ENCODE data around the gene TBC1D16.
A peak's percentile ranks its signal among the peaks of the same experiment; 100 is the strongest.

Gene TBC1D16

DNA sequence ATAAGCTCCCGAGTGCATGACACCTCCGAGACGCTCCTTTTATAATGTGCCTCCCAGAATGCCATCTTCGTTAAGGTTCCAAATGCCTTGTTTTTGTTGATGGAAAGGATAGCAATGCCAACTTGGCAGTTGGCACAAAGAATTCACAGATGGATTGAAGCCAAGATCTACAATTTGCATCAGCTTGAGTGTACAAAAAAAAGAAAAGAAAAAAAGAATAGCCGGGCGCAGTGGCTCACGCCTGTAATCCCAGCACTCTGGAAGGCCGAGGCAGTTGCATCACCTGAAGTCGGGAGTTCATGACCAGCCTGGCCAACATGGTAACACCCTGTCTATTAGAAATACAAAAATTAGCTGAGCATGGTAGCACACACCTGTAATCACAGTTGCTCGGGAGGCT, 7.6 kb downstream of the TBC1D16 start:
- FAIRE-seq (no peak), DNase-seq (ENCODE audit: extremely low spot score, insufficient read length, low read depth) (no peak)

DNA sequence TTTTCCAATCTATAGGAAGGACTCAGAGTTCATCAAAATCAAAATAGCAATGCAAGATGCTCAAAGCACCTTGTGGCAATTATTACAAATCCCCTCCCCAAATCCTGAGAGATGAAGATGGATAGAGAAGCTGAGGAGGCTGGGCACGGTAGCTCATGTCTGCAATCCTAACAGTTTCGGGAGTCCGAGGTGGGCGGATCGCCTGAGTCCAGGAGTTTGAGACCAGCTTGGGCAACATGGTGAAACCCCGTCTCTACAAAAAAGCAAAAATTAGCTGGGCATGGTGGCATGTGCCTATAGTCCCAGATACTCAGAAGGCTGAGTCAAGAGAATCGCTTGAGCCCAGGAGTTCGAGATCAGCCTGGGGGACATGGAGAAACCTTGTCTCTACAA, 8.6 kb downstream of the TBC1D16 start:
- no peak for FAIRE-seq
- DNase-seq (ENCODE audit: extremely low spot score, insufficient read length, low read depth), result no peak

DNA sequence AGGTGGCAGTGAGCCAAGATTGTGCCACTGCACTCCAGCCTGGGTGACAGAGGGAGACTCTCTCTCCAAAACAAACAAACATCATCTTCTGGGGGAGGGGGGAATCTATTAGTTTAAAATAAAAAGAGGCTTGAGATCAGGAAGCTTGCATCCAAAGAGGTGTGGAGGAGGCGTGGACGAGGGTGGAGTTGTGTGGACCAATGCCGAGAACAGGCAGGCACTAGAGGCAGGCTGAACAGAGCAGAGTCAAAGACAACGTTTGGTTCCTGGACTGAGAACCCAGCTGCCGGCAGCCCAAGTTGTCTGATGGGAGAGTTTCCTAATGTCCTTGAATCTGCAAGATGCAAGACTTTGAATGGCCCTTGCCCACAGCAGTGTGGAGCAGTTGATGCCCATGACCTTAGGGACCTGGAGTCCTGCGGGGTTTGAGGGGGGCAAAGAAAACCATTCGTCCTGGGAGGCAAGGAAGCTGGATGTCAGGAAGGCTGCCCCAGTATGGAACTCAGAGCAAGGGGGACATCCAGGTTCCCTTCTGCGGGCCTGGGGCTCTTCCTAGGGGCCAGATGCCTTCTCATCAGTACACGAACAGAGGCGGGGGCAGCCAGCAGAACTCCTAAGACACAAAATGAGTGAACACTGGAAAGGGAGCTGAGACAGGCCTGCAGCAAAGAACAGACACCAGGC, 9.2 kb downstream of the TBC1D16 start:
- FAIRE-seq (no peak), DNase-seq (ENCODE audit: extremely low spot score, insufficient read length, low read depth) (no peak)

DNA sequence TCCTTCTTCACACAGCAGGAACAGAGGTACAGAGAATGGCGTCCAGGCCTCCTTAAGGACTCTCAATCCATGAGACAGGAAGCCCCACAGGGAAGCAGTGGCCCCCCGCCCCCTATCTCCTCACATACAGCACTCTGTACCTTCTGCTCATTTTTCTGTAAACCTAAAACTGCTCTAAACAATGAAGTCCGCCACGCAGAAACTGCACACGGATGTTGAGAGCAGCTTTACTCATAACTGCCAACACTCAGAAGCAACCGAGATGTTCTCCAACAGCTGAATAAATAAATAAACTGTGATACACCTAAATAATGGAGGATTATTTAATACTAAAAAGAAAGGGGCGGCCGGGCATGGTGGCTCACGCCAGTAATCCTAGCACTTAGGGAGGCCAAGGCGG, 9.9 kb downstream of the TBC1D16 start:
- no peak for FAIRE-seq

DNA sequence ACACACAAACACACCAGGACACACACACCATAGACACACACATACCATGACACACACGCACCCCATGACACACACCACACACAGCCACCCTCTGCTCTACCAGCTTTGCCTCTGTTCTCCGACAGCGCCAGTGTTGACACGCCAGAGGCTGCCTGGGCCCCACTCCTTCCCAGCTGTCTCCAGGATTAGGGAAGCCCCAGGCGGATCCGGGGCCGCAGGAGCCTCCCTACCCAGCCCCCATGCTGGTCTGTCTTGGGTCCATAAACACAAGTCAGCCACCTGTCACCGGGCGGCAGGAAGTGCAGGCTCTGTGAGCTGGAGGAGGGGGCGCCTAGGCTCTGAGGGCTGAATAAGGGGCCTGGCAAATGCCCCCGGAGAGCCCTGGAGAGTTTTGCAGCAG, 10.5 kb downstream of the TBC1D16 start:
- no peak for DNase-seq (ENCODE audit: extremely low spot score, insufficient read length, low read depth)
- no peak for FAIRE-seq

More for the DNA sequence above, 9.9 kb downstream of the TBC1D16 start:
- no peak for DNase-seq (ENCODE audit: extremely low spot score, insufficient read length, low read depth)

DNA sequence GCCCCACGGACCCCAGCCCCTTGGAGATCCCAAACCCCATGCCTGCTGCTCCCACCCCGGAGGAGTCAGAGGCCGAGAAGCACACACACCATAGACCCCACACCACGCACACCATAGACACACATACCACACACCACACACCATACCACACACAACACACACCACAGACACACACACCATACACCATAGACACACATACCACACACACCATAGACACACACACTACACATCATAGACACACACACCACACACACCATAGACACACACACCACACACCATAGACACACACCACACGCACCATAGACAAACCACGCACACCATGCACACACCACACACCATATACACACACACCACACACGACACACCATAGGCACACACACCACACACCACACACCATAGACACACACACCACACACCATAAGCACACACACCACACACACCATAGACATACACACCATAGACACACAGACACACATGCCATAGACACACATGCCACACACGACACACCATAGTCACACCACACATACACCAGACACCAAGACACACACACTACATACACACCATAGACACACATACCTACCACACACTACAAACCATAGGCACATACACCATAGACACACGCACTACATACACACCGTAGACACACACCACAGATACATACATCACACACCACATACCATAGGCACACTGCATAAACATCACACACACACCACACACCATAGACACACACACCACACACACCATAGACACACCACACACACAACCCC, 11.3 kb downstream of the TBC1D16 start:
- DNase-seq (ENCODE audit: extremely low spot score, insufficient read length, low read depth), result no peak
- peak; percentile 52 for FAIRE-seq

DNA sequence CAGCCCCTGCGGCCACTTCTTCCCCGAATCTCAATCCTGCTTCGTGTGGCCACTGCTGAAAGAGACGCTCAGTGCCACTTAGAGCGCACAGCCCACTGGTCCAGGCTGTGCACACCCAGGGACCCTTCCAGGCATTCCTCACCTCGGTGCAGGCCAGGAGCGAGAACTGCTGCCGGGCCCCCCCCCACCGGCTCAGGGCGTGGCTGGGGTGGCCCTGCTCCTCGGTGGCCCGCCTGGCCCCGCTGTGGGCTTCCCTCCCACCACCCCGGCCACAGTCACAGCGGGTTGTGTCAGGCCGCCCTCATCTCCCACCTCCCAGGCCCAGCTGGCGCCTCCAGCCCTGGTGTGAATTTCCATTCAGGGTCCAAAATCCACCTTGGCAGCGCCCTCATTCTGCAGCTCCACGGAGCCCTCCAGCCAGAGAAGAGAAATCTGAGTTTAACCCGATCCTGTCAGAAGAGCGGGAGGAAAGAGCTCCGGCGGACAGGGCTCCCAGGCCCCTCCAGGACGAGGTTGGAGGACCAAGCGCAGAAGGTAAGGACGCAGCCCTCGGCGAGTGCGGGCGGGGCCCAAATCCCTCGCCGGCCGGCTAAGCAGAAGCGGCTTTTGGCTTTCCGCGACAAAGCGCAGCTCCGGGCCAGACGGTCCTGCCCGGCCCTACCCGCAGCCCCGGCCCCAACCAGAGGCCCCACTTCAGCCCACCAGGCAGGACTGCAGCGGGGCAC, 12.0 kb downstream of the TBC1D16 start:
- no peak for FAIRE-seq
- DNase-seq (ENCODE audit: extremely low spot score, insufficient read length, low read depth), result no peak

DNA sequence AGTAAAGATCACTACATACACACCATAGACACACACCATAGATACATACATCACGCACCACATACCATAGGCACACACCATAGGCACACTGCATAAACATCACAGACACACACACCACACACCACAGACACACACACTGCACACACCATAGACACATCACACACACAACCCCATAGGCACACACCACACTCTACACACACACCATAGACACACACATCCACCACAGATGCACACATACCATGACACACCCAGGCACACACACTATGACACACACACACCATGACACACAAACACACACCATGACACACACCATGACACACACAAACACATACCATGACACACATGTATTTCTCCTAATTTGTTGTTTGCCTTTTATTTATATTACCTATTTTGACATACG, 14.1 kb downstream of the TBC1D16 start:
- FAIRE-seq, result no peak

DNA sequence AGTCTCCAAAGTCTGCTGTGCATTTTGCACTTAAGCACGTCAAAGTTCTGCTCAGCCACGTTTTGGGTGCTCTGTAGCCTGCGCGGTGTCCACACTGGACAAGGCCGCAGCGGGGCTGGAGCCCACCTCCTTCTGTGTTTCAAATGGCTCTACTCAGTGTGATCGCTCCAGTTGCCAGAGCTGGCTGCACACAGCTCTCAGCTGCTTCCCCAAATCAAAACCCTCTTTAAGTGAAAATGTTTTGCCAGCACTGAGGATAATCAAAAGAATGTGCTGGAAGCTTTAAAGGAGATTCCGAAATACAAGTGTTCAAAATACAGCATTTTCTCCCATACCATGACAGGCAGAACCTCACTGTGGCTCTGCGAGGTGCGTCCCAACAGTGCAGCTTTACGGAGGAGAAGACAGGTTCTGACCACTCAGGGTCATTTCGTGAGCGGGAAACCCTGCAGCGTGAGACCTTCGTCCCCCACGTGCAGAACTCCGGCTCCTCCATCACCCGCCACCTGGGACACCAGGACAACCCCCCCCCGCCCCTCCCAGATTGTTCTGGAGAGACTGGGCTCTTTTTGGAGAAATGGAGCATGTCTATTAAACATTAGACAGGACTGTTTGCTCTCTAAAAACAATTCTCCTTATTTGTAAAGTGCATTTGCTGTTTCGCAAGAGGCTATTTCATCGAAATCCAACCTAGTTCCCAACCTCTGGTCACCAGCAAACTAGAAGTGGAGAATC, 16.6 kb downstream of the TBC1D16 start:
- DNase-seq (ENCODE audit: extremely low spot score, insufficient read length, low read depth) (no peak), FAIRE-seq (no peak)

More for the DNA sequence above, 14.1 kb downstream of the TBC1D16 start:
- DNase-seq (ENCODE audit: extremely low spot score, insufficient read length, low read depth), result no peak

DNA sequence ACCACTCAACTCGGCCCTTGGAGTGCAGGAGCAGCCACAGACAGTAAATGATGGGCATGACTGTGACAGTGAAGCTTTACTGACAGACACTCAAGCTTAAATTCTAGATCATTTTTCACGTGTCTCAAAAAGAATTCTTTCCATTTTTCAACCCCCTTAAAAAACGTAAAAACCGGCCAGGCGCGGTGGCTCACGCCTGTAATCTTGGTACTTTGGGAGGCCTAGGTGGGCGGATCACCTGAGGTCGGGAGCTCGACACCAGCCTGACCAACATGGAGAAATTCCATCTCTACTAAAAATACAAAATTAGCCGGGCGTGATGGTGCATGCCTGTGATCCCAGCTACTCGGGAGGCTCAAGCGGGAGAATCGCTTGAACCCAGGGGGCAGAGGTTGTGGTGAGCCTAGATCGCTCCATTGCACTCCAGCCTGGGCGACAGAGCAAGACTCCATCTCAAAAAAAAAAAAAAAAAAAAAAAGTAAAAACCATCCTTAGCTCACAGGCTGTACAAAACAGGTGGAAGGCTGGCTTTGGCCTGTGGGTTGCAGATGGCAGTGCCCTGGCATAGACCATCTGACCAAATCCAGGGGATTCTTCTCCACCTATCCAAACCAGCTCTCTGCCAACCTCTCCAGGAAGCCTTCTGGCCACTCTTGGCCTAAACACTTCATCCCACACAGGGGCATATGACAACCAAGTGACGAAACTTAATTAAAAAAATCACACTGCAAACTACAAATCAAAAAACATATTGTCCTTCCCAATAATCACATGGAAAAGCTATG, 18.3 kb downstream of the TBC1D16 start:
- no peak for DNase-seq (ENCODE audit: extremely low spot score, insufficient read length, low read depth)
- no peak for FAIRE-seq

DNA sequence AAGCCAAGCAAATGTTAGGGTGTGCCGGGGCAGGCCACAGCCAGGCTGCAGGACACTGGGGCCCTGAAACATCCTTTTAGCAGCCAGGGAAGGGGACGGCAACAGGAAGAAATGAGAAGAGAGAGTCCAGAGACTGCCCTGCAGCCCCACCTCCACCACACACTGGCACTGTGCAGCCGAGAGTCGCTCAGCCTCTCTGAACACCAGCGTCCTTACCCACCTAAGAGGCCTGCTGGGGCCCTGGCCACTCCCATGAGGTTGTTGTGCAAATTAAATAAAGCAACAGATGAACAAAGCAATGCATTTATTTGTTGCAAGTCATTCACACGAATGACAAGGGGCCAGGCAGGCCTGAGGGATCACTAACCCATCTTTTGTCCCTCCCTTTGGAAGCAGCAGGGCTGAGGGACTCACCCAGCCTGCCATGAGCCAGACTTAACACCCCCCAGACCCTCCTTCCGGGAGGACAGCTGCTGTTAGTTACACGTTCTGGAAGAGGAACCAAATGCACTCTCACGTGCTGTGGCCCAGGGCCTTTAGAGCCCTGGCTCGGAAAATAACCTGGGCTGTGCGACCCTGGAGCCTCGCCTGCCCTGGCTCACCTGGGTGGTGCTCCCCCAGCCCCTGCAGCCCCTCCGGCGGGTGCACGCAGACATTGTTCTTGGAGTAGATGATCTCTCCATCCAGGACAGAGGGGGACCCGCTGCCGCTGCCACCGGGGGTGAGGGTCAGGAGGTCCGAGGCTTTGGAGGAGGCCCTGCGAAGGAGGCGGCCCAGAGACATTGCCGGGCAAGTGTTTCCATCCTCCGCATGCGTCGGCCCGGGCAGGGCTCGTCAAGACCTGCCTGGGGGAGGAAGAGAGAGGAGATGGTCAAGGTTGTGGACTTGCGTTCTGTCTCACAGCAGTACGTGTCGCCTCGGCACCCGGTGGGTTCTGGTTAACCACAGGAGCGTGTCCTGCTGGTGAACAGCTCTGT, 22.6 kb downstream of the TBC1D16 start:
- no peak for DNase-seq (ENCODE audit: extremely low spot score, insufficient read length, low read depth)
- no peak for FAIRE-seq

DNA sequence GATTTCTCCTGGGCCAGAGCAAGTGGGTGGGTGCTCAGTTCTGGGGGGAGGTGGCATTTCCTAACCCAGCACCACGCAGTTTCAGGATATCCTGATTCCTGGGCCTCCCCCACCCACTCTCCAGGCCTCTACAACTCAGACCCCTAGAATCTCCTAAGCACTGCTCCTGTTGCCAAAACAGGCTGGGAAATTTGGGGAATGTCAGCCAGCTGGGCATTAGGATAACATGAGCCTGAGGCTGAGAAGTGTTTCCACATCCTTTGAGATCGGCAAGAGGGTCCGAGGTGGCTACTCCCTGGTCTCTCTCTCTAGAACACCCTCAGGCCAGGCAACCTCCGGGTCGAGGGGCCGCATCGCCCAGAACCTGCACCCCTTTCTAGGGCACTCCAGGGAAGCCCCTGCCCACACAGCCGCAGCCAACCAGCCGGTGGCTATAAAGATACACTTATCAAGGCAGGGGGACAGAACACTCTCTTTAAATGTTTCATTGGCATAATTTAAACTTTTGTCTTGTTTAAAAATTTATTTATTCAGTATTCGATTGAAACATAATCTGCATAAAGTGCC, 23.6 kb downstream of the TBC1D16 start:
- FAIRE-seq, result no peak
- no peak for DNase-seq (ENCODE audit: extremely low spot score, insufficient read length, low read depth)

DNA sequence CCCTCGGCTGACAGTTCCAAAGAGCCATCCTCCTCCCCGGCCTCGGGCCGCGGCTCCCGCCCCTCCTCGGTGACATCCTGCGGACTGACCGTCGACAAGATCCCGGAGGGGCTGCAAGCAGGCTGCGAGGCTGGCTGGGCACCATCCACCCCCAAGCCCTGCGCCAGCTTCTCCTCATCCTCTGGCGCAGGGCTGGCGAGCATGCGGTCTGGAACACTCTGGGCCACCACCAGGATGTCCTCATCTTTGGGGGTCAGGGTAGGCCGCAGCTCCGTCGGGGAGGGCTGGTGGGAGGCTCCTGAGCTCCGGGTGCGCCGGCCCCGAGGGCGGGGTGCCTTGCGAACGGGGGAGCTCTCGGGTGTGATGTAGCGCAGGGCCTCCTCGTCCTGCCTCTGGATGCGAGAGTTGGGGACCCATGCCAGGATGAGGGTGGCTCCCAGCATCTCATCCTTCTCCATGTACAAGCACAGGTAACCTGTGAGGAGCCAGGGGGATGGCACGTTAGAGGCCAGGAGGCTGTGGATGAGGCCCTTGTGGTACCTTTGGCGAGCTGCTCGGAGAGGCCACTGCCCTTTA, 25.3 kb downstream of the TBC1D16 start:
- FAIRE-seq, result no peak
- DNase-seq (ENCODE audit: extremely low spot score, insufficient read length, low read depth), result no peak

DNA sequence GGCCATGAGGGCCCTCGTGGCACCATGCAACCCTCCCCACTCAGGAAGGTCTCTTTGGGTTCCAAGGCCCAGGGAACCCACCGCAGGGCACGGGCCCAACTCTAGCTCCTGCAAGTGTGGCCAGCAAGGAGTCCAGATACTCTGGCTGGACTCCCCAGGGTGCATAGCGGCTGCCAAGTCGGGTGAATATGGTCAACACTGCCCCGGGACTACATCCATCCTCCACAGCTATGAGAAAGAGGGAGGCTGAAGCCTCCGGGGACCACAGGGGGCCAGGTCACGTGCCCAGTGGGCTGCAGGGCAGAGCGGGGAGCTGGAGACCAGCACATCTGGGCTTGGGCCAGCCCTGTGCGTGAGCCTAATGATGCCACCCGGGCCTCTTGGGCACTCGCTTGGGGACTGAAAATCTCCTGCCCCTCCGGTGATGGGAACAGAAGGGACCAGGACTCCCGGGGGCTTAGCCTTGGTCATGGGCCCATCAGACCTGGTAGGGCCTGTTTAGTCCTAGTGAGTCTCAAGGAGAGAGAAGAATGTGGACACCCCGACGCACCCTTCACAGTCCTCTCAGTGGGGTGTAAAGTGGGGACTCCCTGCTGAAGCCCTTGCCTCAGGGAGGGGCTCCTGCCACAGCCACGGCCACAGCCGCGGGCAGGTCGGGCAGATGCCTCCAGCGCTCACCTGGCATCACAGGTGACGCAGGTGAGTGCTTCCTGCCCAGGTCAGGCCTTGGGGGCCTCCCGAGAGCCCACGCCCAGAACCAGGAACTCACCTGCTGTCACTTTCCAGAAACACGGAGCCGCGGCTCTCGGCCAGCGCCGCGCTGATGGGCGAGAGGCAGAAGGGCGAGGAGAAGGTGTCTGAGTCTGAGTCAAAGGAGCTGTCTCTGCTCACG, 26.0 kb downstream of the TBC1D16 start:
- no peak for DNase-seq (ENCODE audit: extremely low spot score, insufficient read length, low read depth)
- no peak for FAIRE-seq

DNA sequence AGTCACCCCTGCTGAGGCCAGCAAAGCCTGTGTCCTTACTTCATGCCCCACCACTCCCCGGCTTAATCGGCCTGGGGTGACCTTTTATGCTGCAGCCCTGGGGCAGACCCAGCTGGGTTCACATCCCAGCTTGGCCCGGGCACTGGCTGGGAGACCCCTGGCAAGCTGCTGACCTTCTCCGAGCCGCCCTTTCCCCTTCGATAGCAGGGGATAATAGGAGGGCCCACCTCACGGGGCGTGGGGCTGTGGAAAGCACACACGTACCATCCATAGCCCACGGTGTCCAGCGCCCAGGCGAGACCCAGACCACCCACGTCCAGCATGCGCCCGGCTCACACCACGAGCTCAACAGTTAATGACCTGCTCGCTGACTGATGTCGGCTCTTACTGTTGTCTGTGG, 26.8 kb downstream of the TBC1D16 start:
- DNase-seq (ENCODE audit: extremely low spot score, insufficient read length, low read depth), result no peak
- FAIRE-seq, result no peak

DNA sequence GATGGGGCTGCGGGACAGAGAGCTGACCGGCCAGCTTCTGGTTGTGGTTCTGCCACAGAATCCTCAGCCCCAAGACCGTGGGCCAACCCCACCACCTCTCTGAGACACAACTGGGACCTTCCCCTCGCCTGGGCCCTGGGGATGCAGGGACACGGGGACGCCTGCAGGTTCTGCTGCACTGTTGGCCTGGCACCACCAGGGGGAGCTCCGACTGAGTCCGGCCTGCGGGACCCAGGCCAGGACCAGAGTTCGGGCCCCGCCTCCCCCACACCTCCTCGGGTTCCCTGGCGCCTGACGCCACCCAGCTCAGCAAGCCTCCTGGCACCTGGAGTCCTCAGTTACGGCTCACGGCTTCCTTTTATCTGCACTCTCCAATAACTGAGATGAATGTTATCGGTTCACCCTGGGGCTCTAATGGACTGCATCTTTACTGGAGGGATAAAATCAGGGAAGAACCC, 27.3 kb downstream of the TBC1D16 start:
- peak; percentile 69 for DNase-seq (ENCODE audit: extremely low spot score, insufficient read length, low read depth)
- peak; percentile 64 for FAIRE-seq

DNA sequence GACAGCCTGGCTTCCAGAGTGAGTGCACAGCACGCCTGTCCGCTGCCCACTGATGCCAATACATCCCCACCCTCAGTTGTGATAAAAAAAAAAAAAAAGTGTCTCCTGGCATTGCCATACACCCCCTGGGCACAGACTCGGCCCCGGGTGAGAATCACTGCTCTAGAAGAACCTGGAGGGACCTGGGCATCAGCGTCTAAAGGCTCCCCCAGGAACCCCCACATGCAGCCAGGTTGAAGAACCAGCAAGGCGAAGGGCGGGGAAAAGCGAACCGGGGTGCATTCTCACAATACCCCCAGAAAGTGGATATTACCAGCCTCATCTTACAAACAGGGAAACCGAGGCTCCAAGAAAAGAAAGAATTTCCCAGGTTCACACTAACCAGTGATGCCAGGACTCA, 27.7 kb downstream of the TBC1D16 start:
- no peak for FAIRE-seq
- DNase-seq (ENCODE audit: extremely low spot score, insufficient read length, low read depth), result no peak
